ENCODE data around the gene USP10.
"Not testable (repeated sequence)": the region's sequence is repeated elsewhere in the genome, so short reads cannot be mapped to it uniquely, and the experiment has no call there.

USP10 gene

GRCh38 chr16:84726669-84727467, 27.1 kb downstream of the USP10 start:
- H3K27me3 ChIP-seq (ENCODE audit: control insufficient read depth, insufficient read depth, low read length) = no peaks in the 10 kb centered on the region
- H3K9ac ChIP-seq (ENCODE audit: low read length) = no peak overlapping the region
- peak overlapping the region; percentile 7 for H3K4me3 ChIP-seq (ENCODE audit: low read length)
- peaks cover 13% of the 10 kb centered on the region for H3K4me1 ChIP-seq (ENCODE audit: control insufficient read depth, insufficient read depth, low read length)
- no peaks in the 10 kb centered on the region for H3K36me3 ChIP-seq (ENCODE audit: control insufficient read depth, insufficient read depth, low read length)
- no peak overlapping the region for H3K27ac ChIP-seq (ENCODE audit: low read depth, low read length)

GRCh38 chr16:84728853-84729424, 29.1 kb downstream of the USP10 start:
- Histone ChIP-seq H3K4me1 (ENCODE audit: control insufficient read depth, insufficient read depth, low read length) (peaks cover 13% of the 10 kb centered on the region), H3K4me3 (ENCODE audit: low read length) (no peak overlapping the region), H3K9ac (ENCODE audit: low read length) (no peak overlapping the region), H3K36me3 (ENCODE audit: control insufficient read depth, insufficient read depth, low read length) (no peaks in the 10 kb centered on the region), H3K27me3 (ENCODE audit: control insufficient read depth, insufficient read depth, low read length) (no peaks in the 10 kb centered on the region), H3K27ac (ENCODE audit: low read depth, low read length) (no peak overlapping the region)

DNA sequence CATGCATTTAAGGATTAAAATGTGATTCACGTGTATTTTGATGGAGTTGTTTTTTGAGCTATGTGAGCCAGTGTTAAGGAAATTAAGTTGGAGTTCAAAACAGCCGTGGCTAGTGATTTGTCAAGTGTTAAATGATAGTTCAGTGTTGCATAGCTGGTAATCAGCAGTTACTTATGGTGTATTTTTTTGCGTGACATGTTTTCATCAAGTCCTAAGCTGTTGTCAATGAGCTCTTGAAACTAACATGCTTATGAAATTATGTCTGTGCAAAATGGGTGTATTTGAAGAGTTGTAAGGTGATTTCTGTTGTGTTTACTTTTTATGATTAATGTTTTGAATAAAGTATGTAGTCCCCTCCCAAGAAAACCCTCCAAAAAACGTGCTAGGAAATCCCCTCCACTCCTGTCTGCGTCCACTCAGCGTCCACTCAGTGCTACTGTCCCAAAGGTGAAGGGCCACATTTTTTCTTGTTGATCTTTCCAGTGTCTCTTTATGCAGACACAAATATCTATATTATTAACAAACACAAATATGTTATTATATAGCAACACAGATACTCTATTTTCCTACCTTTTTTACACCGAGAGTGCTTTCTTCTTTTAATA, 30.0 kb downstream of the USP10 start:
- Histone ChIP-seq H3K9ac (ENCODE audit: low read length) (no peak overlapping the region), H3K36me3 (ENCODE audit: control insufficient read depth, insufficient read depth, low read length) (no peaks in the 10 kb centered on the region), H3K27me3 (ENCODE audit: control insufficient read depth, insufficient read depth, low read length) (no peaks in the 10 kb centered on the region), H3K4me3 (ENCODE audit: low read length) (no peak overlapping the region), H3K27ac (ENCODE audit: low read depth, low read length) (no peak overlapping the region), H3K4me1 (ENCODE audit: control insufficient read depth, insufficient read depth, low read length) (peaks cover 8% of the 10 kb centered on the region)

DNA sequence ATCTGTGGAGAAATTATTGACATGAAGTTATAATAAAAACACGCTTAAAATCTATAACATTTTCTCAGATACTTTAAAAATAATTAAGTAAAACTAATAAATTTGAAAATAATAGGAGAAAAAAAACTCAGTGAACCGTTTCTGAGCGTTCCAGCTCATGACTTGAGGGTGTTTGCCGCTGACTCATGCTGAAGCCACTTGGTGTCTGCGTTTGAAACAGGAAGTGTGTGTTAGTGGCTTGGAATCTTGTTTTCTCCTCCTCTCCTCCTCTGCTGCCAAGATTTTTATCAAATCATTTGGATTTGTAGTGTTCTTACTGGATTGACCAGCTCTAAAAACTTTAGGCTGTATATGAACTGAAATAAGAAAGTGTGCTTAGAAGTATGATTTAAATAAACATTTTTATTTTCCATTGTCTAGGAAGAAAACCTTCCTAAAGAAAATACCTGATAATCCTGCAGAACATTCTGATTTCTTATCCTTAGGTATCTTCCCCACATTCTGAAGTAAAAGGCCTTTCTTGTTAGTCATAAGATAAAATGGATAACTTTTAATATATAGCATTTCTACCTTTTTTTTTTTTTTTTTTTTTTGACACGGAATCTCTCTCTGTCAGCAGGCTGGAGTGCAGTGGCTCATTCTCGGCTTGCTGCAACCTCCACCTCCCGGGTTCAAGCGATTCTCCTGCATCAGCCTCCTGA, 30.8 kb downstream of the USP10 start:
- H3K27me3 ChIP-seq (ENCODE audit: control insufficient read depth, insufficient read depth, low read length) = no peaks in the 10 kb centered on the region
- no peaks in the 10 kb centered on the region for H3K36me3 ChIP-seq (ENCODE audit: control insufficient read depth, insufficient read depth, low read length)
- H3K4me3 ChIP-seq (ENCODE audit: low read length) = no peak overlapping the region
- no peak overlapping the region for H3K9ac ChIP-seq (ENCODE audit: low read length)
- no peak overlapping the region for H3K27ac ChIP-seq (ENCODE audit: low read depth, low read length)
- H3K4me1 ChIP-seq (ENCODE audit: control insufficient read depth, insufficient read depth, low read length) = peaks cover 8% of the 10 kb centered on the region

GRCh38 chr16:84732332-84732673, 32.5 kb downstream of the USP10 start:
- H3K36me3 ChIP-seq (ENCODE audit: control insufficient read depth, insufficient read depth, low read length); H3K4me1 ChIP-seq (ENCODE audit: control insufficient read depth, insufficient read depth, low read length); H3K4me3 ChIP-seq (ENCODE audit: low read length); H3K27me3 ChIP-seq (ENCODE audit: control insufficient read depth, insufficient read depth, low read length); H3K9ac ChIP-seq (ENCODE audit: low read length); H3K27ac ChIP-seq (ENCODE audit: low read depth, low read length): not testable (repeated sequence)

DNA sequence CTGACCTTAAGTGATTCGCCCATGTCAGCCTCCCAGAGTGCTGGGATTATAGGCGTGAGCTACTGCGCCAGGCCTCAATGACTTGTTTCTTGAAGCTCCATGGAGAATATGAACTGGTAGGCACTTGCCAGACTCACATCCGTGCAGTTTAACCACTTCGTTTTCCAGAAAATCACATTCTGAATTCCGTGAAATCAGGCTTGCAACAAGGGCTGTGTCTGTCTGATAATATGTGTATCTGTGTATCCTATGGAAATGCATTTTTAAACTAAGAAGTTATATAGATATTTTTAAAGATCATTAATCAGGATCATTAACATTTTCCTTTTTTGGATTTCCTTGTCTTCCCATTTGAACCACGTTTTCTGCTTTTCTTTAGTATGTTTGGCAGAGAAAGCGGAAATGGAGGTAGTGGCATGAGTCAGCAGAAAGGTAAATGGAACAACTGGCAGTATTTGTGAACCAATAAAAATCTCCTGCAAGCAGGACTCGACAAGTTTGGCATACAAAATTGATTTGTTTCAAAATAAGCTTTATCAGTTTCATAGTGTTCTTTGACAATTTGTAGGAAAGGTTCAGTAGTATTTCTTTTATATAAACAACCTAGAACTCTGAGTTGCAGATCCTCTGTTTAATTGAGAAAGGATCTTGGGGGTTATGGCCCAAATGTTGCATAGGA, 33.0 kb downstream of the USP10 start:
- Histone ChIP-seq H3K9ac (ENCODE audit: low read length) (no peak overlapping the region), H3K27me3 (ENCODE audit: control insufficient read depth, insufficient read depth, low read length) (no peaks in the 10 kb centered on the region), H3K4me3 (ENCODE audit: low read length) (no peak overlapping the region), H3K27ac (ENCODE audit: low read depth, low read length) (no peak overlapping the region), H3K4me1 (ENCODE audit: control insufficient read depth, insufficient read depth, low read length) (peaks cover 8% of the 10 kb centered on the region), H3K36me3 (ENCODE audit: control insufficient read depth, insufficient read depth, low read length) (no peaks in the 10 kb centered on the region)

DNA sequence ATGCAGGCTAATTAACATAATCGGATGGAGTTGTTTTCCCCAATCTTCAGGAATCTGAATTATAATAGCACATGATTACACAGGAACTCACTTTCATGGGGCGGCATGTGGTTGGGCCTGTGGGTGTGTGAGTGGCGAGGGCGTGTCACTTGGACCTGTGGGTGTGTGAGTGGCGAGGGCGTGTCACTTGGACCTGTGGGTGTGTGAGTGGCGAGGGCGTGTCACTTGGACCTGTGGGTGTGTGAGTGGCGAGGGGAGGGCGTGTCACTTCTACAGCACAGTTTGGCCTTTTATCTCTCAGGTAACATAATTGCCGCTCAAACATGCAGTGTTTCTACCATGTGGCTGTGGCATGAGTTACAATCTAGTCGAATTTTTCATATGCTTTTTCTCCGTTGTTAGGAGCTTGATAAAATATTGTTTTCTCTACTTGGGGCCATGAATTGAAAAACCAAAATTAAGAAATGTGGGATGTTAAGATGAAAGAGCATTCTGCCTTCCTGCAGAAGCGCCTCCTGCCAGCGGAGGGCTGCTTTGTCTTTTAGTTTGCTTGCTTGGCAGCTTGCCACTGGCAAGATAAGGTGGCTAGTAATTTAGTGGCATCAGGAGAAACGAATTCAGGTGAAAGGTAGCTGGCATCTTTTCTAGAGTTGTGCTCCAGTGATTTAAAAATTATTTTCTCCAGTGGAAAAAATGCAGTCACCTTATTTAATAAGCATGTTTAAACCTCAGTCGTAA, 36.2 kb downstream of the USP10 start:
- Histone ChIP-seq H3K4me3 (ENCODE audit: low read length) (no peak overlapping the region), H3K27ac (ENCODE audit: low read depth, low read length) (no peak overlapping the region), H3K9ac (ENCODE audit: low read length) (no peak overlapping the region), H3K4me1 (ENCODE audit: control insufficient read depth, insufficient read depth, low read length) (peaks cover 23% of the 10 kb centered on the region), H3K36me3 (ENCODE audit: control insufficient read depth, insufficient read depth, low read length) (no peaks in the 10 kb centered on the region), H3K27me3 (ENCODE audit: control insufficient read depth, insufficient read depth, low read length) (no peaks in the 10 kb centered on the region)

DNA sequence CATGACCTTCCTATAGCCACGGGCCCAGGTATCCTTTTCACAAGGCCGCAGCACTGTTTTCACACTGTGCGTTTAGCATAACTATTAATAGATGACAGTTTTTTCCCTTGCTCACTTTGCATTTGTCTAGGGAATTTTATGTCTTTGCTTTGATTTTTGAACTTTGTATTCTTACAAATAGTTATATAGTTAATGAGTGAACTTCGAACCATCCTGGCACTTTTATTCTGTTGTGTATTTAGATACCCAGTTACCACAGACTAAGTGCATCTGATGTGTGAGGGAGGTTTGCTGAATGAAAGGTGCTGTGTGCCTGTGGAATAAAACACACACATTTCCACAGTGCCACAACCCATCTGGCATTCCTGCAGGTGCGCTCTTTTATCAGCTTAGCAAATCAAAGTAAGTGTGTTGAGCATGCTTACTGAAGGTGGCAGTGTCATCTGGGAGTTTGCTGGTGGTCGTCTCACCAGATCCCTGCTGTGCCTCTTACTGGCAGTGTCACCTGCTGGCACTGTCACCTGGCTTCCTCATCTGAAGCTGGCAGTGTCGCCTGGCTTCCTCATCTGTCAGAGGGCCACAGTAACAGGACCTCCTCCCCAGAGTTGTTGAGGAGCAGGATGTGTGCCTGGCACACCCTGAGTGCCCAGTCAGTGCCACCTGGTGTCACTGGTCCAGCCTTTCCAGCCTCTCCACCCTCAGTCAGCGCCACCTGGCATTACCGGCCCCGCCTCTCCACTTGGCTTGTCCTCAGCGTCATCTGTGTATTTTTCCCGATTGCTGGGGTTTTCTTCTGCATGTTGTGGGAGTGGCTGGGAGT, 37.6 kb downstream of the USP10 start:
- no peak overlapping the region for H3K4me3 ChIP-seq (ENCODE audit: low read length)
- H3K4me1 ChIP-seq (ENCODE audit: control insufficient read depth, insufficient read depth, low read length) = peaks cover 29% of the 10 kb centered on the region
- no peak overlapping the region for H3K27ac ChIP-seq (ENCODE audit: low read depth, low read length)
- no peak overlapping the region for H3K9ac ChIP-seq (ENCODE audit: low read length)
- H3K36me3 ChIP-seq (ENCODE audit: control insufficient read depth, insufficient read depth, low read length) = no peaks in the 10 kb centered on the region
- no peaks in the 10 kb centered on the region for H3K27me3 ChIP-seq (ENCODE audit: control insufficient read depth, insufficient read depth, low read length)

DNA sequence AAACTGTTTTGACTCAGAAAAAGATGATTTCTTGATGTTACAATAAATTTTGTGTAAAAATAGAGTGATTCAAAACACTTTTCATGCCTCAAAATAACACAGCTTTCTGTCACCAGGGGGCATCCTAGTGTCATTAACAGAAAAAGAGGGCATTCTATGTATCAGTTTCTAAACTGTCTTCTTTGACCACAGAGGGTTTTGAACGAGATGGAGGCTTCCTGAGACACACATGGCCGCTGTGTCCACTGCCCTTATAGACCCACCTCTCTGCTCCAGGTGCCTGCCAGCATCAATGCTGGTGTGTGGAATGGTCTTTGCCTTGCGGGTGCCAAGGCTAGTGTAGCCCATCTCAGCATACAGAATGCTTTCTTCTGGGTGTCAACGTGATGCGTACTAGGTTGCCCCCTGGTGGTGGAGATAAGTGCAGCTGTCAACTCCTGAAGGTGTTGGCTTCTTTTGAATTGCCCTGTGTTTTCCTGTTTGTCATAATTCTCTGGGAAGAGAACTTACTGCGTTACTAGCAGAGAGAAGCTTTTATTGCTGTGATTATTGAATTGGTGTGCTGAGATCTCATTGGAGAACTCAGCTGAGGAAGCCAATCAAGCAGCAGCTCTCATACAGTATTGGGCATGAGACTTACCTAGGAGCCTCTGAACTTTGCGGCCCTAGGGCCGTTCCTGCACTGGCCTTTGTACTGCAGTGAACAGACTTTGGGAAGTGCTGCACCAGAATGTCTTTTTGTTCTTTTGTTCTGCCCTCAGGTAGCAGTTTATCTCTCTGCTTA, 38.6 kb downstream of the USP10 start:
- Histone ChIP-seq H3K9ac (ENCODE audit: low read length) (no peak overlapping the region), H3K27ac (ENCODE audit: low read depth, low read length) (no peak overlapping the region), H3K4me3 (ENCODE audit: low read length) (no peak overlapping the region), H3K36me3 (ENCODE audit: control insufficient read depth, insufficient read depth, low read length) (no peaks in the 10 kb centered on the region), H3K27me3 (ENCODE audit: control insufficient read depth, insufficient read depth, low read length) (no peaks in the 10 kb centered on the region), H3K4me1 (ENCODE audit: control insufficient read depth, insufficient read depth, low read length) (peaks cover 26% of the 10 kb centered on the region)

GRCh38 chr16:84739349-84740124, 39.7 kb downstream of the USP10 start:
- H3K4me1 ChIP-seq (ENCODE audit: control insufficient read depth, insufficient read depth, low read length) = peaks cover 26% of the 10 kb centered on the region

More at GRCh38 chr16:84739349-84740124, 39.7 kb downstream of the USP10 start:
- Histone ChIP-seq H3K9ac (ENCODE audit: low read length) (no peak overlapping the region), H3K36me3 (ENCODE audit: control insufficient read depth, insufficient read depth, low read length) (no peaks in the 10 kb centered on the region), H3K27ac (ENCODE audit: low read depth, low read length) (no peak overlapping the region), H3K27me3 (ENCODE audit: control insufficient read depth, insufficient read depth, low read length) (no peaks in the 10 kb centered on the region), H3K4me3 (ENCODE audit: low read length) (no peak overlapping the region)

Data from rectal smooth muscle tissue (tissue), 1 donor.